ENCODE results near the gene IYD.

The IYD gene

DNA sequence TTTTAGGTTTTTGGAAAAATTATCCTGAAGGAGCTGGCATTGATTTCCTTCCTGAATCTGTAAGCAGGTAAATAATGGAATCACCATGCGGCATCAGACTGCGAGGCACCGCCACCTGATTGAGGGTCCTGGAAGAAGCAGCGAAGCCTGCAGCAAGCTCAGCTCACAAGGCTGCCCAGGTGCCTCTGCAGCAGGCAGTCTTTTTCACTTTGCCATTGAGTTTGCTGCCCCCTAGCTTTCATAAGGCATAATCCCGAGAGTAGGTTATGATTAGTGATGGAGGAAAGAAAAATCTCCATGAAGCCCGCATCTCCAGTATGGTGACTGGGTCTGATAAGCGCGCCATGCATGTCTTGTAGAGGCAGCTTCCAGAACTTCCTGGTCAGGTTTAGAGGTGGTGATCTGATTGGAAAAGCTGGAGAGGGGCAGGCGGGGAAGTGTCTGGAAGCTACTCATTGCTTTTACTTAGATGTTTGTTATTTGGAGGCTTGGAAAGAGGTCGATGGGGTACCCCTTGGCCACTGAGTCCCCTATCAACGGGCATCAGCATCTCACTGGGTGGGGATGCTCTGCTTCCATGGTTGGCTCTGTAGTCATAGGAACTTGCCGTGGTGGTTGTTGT, 26.7 kb downstream of the IYD start:
- Histone ChIP-seq H3K4me1 (ENCODE audit: control insufficient read depth, insufficient read depth, low read length) (no peaks in the 10 kb centered on the region), H3K27ac (ENCODE audit: low read depth, low read length) (no peak overlapping the region), H3K27me3 (ENCODE audit: control insufficient read depth, insufficient read depth, low read length) (peaks cover 4% of the 10 kb centered on the region; the same call in 1 of the 2 replicates), H3K36me3 (ENCODE audit: control insufficient read depth, insufficient read depth, low read length) (no peaks in the 10 kb centered on the region), H3K9me3 (ENCODE audit: control insufficient read depth, insufficient read depth, low read length) (no peaks in the 10 kb centered on the region), H3K9ac (ENCODE audit: low read depth, low read length) (no peak overlapping the region), H3K4me3 (ENCODE audit: low read depth, low read length) (no peak overlapping the region)

DNA sequence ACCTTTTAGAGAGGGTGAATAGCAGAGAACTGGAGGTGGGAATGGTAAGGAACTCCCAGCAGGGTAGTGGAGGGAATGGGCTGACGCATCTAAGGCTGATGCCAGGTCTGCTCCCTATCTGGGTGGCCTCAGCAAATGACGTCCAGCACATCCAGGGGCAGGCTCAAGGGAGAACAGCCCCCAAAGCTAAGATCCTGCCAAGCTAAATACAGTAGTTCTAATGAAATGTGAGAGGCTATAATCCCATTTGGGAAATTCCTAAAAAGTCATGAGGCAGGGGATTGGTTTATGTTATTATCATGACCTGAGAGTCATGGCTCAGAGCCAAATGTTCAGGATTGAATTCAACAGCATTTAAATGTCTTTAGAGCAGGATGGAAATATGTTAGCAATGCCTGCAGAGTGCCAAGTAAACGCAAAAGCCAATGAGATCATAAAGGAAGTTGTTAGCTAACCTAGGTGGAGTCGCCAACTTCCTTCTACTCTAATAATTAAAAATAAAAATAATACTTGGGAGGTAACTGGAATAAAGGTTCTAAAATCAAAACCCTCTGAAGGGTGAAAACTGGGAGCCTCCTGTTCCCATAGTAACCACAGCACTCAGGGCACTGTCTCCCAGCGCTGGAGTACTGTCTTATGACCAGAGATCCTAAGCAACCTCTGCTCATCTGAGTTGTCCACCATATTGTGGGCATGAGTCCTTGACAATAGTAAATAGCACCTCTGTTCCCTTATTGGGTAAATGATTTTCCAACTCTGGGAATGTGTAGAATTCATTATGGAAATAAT, 34.8 kb downstream of the IYD start:
- no peak overlapping the region for H3K4me3 ChIP-seq (ENCODE audit: low read depth, low read length)
- H3K27ac ChIP-seq (ENCODE audit: low read depth, low read length), result no peak overlapping the region
- no peaks in the 10 kb centered on the region for H3K27me3 ChIP-seq (ENCODE audit: control insufficient read depth, insufficient read depth, low read length)
- H3K4me1 ChIP-seq (ENCODE audit: control insufficient read depth, insufficient read depth, low read length), result no peaks in the 10 kb centered on the region
- no peaks in the 10 kb centered on the region for H3K9me3 ChIP-seq (ENCODE audit: control insufficient read depth, insufficient read depth, low read length)
- H3K36me3 ChIP-seq (ENCODE audit: control insufficient read depth, insufficient read depth, low read length), result no peaks in the 10 kb centered on the region
- no peak overlapping the region for H3K9ac ChIP-seq (ENCODE audit: low read depth, low read length)

DNA sequence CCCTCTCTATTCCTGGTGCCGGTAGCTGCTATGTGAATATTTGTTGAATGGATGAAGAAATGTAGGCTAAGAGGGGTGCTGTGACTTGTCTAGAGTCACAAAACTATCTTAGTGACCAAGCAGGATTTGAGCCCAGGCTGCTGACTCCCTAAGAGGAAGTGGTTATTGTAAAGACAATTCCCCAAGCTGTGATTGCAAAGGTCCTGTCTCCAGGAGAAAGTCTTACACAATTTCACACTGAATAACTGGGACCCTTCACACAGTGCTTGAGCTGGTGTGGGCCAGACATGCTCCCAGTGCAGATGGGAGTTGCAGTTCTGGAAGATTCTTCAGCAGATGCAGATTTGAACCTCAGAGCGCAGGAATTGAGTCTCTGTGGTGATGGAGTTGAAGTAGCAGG, 38.1 kb downstream of the IYD start:
- H3K4me1 ChIP-seq (ENCODE audit: control insufficient read depth, insufficient read depth, low read length), result no peaks in the 10 kb centered on the region
- no peaks in the 10 kb centered on the region for H3K9me3 ChIP-seq (ENCODE audit: control insufficient read depth, insufficient read depth, low read length)
- no peaks in the 10 kb centered on the region for H3K27me3 ChIP-seq (ENCODE audit: control insufficient read depth, insufficient read depth, low read length)
- H3K36me3 ChIP-seq (ENCODE audit: control insufficient read depth, insufficient read depth, low read length), result no peaks in the 10 kb centered on the region
- no peak overlapping the region for H3K9ac ChIP-seq (ENCODE audit: low read depth, low read length)
- H3K27ac ChIP-seq (ENCODE audit: low read depth, low read length), result no peak overlapping the region
- no peak overlapping the region for H3K4me3 ChIP-seq (ENCODE audit: low read depth, low read length)

DNA sequence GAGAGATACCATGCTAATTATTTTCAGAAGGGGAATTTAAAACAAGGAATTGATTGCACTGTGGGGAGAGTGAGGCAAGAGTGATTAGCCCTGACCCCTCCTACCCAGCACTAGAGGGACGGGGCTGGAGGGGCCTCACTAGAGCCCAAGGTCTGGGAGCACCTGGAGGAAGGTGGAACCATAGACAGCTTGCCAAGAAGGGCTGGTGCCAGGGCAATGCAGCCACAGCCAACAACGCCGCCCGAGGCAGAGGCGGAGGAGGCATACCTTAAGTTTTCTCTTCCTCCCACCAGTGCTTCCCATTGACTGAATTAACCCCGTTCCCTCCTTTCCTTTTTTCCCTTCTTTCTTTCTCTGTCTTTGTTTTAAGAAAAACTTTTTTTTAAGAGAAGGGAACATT, 40.0 kb downstream of the IYD start:
- no peaks in the 10 kb centered on the region for H3K4me1 ChIP-seq (ENCODE audit: control insufficient read depth, insufficient read depth, low read length)
- no peak overlapping the region for H3K27ac ChIP-seq (ENCODE audit: low read depth, low read length)
- no peak overlapping the region for H3K9ac ChIP-seq (ENCODE audit: low read depth, low read length)
- H3K27me3 ChIP-seq (ENCODE audit: control insufficient read depth, insufficient read depth, low read length), result no peaks in the 10 kb centered on the region
- no peaks in the 10 kb centered on the region for H3K36me3 ChIP-seq (ENCODE audit: control insufficient read depth, insufficient read depth, low read length)
- H3K4me3 ChIP-seq (ENCODE audit: low read depth, low read length), result no peak overlapping the region
- no peaks in the 10 kb centered on the region for H3K9me3 ChIP-seq (ENCODE audit: control insufficient read depth, insufficient read depth, low read length)

DNA sequence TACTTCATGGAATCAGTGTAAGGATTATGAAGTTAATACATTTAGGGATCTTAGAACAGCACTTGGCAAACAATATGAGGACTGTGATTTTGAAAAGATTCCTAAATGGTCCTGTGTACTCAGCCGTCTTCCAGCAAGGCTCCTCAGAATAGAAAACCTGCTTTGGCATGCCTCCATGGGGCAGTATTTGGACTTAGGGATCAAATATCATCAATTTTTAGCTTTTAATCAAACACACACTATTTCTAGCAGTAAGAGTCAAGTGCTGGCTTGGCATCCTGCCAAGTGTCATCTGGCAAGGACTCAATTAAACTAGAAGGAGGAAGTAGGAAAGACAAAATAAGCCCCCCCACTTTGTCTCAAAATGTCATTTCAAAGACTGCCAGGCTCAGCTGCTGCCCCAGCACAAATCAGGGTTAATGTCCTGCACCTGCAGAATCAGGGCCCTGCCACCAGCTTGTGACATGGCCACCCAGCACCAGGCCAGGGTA, 40.8 kb downstream of the IYD start:
- Histone ChIP-seq H3K4me1 (ENCODE audit: control insufficient read depth, insufficient read depth, low read length) (no peaks in the 10 kb centered on the region), H3K27ac (ENCODE audit: low read depth, low read length) (no peak overlapping the region), H3K36me3 (ENCODE audit: control insufficient read depth, insufficient read depth, low read length) (no peaks in the 10 kb centered on the region), H3K4me3 (ENCODE audit: low read depth, low read length) (no peak overlapping the region), H3K27me3 (ENCODE audit: control insufficient read depth, insufficient read depth, low read length) (no peaks in the 10 kb centered on the region), H3K9me3 (ENCODE audit: control insufficient read depth, insufficient read depth, low read length) (no peaks in the 10 kb centered on the region), H3K9ac (ENCODE audit: low read depth, low read length) (no peak overlapping the region)

DNA sequence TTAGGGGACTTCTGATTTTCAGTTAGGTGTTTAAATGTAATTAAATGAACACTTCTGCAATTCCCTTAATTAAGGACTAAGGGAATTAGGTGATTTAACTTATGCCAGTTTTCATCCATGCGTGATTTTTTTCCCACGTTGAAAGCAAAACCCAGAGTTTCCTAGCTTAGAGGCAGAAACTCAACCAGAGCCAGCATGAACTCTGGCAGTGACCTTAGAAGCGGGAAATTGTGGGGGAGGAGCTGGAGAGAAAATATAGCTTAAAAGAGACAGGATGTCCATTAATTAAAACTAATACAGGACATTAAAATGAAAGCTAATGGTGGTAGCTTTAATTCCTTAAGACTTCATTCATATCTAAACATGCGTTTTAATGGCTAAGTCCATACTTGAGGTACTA, 41.6 kb downstream of the IYD start:
- Histone ChIP-seq H3K9ac (ENCODE audit: low read depth, low read length) (no peak overlapping the region), H3K27ac (ENCODE audit: low read depth, low read length) (no peak overlapping the region), H3K27me3 (ENCODE audit: control insufficient read depth, insufficient read depth, low read length) (no peaks in the 10 kb centered on the region), H3K4me3 (ENCODE audit: low read depth, low read length) (no peak overlapping the region), H3K9me3 (ENCODE audit: control insufficient read depth, insufficient read depth, low read length) (no peaks in the 10 kb centered on the region), H3K4me1 (ENCODE audit: control insufficient read depth, insufficient read depth, low read length) (no peaks in the 10 kb centered on the region), H3K36me3 (ENCODE audit: control insufficient read depth, insufficient read depth, low read length) (no peaks in the 10 kb centered on the region)

DNA sequence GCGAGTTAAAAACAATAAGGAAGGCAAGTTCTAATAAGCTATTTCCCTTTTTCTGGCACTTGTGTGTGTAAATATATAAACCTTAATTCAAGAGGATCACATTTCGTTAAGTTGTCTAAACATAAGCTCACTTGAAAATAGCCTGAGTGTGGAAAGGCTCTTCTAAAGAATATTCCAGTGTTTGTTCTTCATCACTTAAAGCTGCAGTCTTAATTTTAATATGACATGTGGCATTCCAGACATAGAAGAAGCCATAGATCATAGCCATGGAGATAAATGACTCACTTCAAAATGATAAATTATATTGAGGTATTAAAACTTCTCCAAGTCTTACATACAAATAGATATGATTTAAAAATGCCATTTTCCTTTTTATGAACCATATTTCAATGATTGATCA, 42.1 kb downstream of the IYD start:
- Histone ChIP-seq H3K27me3 (ENCODE audit: control insufficient read depth, insufficient read depth, low read length) (no peaks in the 10 kb centered on the region), H3K4me3 (ENCODE audit: low read depth, low read length) (no peak overlapping the region), H3K9ac (ENCODE audit: low read depth, low read length) (no peak overlapping the region), H3K9me3 (ENCODE audit: control insufficient read depth, insufficient read depth, low read length) (no peaks in the 10 kb centered on the region), H3K27ac (ENCODE audit: low read depth, low read length) (no peak overlapping the region), H3K4me1 (ENCODE audit: control insufficient read depth, insufficient read depth, low read length) (no peaks in the 10 kb centered on the region), H3K36me3 (ENCODE audit: control insufficient read depth, insufficient read depth, low read length) (no peaks in the 10 kb centered on the region)

DNA sequence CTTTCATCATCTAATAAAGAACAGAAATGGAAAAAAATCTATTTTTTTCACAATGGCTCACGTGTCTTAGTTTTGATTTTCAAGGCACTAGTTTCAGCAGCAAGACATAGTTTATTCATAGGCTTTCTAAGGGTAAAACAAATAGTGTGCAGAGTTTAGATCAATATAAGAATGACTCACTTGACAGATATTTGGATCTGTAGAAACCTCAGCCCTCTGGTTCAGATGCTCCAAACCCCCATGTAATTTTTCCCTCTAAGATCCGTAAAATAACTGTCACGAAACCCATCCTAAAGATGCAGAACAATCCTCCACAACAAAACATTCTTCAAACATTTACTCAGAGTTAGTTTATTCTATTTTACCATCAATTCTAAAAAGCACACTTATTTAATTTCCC, 43.4 kb downstream of the IYD start:
- Histone ChIP-seq H3K4me3 (ENCODE audit: low read depth, low read length) (no peak overlapping the region), H3K27me3 (ENCODE audit: control insufficient read depth, insufficient read depth, low read length) (no peaks in the 10 kb centered on the region), H3K4me1 (ENCODE audit: control insufficient read depth, insufficient read depth, low read length) (no peaks in the 10 kb centered on the region), H3K9ac (ENCODE audit: low read depth, low read length) (no peak overlapping the region), H3K27ac (ENCODE audit: low read depth, low read length) (no peak overlapping the region), H3K9me3 (ENCODE audit: control insufficient read depth, insufficient read depth, low read length) (no peaks in the 10 kb centered on the region), H3K36me3 (ENCODE audit: control insufficient read depth, insufficient read depth, low read length) (no peaks in the 10 kb centered on the region)

DNA sequence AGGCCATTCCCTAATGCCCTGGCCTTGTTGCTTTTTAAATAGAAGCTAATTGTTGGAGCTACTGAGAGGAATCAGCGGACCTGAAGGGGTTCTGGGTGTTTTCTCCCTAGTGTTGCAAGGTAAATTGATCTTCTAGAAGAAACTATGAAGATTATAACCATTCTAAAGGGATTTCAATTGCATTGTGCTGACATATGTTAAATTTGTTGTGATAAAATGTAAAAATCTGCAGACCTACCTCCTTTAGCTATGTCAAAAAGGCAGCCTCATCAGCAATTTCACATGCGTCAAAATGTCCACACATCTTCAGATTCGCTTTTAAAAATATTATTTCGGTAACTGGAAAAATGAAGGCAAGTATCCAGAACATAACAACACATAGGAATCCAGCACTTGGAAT, 44.4 kb downstream of the IYD start:
- Histone ChIP-seq H3K36me3 (ENCODE audit: control insufficient read depth, insufficient read depth, low read length) (no peaks in the 10 kb centered on the region), H3K4me1 (ENCODE audit: control insufficient read depth, insufficient read depth, low read length) (no peaks in the 10 kb centered on the region), H3K9me3 (ENCODE audit: control insufficient read depth, insufficient read depth, low read length) (no peaks in the 10 kb centered on the region), H3K27ac (ENCODE audit: low read depth, low read length) (no peak overlapping the region), H3K9ac (ENCODE audit: low read depth, low read length) (no peak overlapping the region), H3K27me3 (ENCODE audit: control insufficient read depth, insufficient read depth, low read length) (no peaks in the 10 kb centered on the region), H3K4me3 (ENCODE audit: low read depth, low read length) (no peak overlapping the region)

DNA sequence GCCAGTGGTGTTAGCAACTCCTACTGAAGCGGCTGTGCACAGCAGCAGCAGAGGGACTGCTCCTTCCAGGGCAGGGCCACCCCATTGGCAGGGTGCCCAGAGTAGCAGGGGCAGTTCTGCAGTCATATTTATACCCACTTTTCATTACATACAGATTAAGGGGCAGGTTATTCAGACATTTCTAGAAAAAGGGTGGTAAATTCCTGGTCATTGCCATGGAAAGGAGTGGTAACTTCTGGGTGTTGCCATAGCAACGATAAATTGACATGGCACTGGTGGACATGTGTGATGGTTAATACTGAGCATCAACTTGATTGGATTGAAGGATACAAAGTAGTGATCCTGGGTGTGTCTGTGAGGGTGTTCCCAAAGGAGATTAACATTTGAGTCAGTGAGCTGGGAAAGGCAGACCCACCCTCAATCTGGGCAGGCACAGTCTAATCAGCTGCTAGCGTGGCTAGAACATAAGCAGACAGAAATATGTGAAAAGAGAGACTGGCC, 45.0 kb downstream of the IYD start:
- H3K9me3 ChIP-seq (ENCODE audit: control insufficient read depth, insufficient read depth, low read length), result no peaks in the 10 kb centered on the region
- no peaks in the 10 kb centered on the region for H3K27me3 ChIP-seq (ENCODE audit: control insufficient read depth, insufficient read depth, low read length)
- H3K4me3 ChIP-seq (ENCODE audit: low read depth, low read length), result no peak overlapping the region
- H3K9ac ChIP-seq (ENCODE audit: low read depth, low read length), result no peak overlapping the region
- H3K4me1 ChIP-seq (ENCODE audit: control insufficient read depth, insufficient read depth, low read length), result no peaks in the 10 kb centered on the region
- no peaks in the 10 kb centered on the region for H3K36me3 ChIP-seq (ENCODE audit: control insufficient read depth, insufficient read depth, low read length)
- no peak overlapping the region for H3K27ac ChIP-seq (ENCODE audit: low read depth, low read length)

DNA sequence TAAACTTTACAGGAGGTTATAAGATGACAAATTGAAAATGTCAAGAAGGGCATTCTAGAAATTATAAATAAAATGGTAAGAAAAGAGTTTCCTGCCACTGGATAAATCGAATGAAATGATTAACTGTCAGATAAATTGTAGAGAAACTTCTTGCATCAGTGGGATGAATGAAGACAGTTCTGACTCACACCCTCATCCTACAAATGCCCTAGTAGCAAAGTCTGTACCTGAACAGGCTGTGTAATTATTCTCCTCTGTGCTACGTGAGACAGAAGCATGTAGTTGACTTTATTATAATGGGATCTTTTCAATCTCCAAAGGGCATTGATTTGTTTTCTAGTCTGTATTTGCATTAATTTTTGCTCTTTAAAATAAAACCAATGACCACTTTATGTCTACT, 47.3 kb downstream of the IYD start:
- Histone ChIP-seq H3K4me1 (ENCODE audit: control insufficient read depth, insufficient read depth, low read length) (no peaks in the 10 kb centered on the region), H3K9me3 (ENCODE audit: control insufficient read depth, insufficient read depth, low read length) (no peaks in the 10 kb centered on the region), H3K27me3 (ENCODE audit: control insufficient read depth, insufficient read depth, low read length) (no peaks in the 10 kb centered on the region), H3K9ac (ENCODE audit: low read depth, low read length) (no peak overlapping the region), H3K4me3 (ENCODE audit: low read depth, low read length) (no peak overlapping the region), H3K36me3 (ENCODE audit: control insufficient read depth, insufficient read depth, low read length) (no peaks in the 10 kb centered on the region), H3K27ac (ENCODE audit: low read depth, low read length) (no peak overlapping the region)
